Hepatocyte (in vitro differentiated cells): ENCODE data around the gene HDAC1. TPM values are rescaled to one million over a fixed set of nuclear protein-coding genes. Genes with fewer than 3 reads are reported as not detected.

Experiments
- DNase-seq: peaks from one replicate; pipeline ENCODE4 v3.0.0-alpha.2; 2016; ENCODE audit warnings: low spot score
- H2AFZ ChIP-seq: fragments of 200-600 bp; sonication (generic); 2 replicates; pipeline ENCODE4 v1.6.0; 2016; ENCODE audit warnings: antibody characterized with exemption, mild to moderate bottlenecking
- H3K27ac ChIP-seq: fragments of 200-600 bp; sonication (generic); 2 replicates; pipeline ENCODE4 v1.5.1; 2016; ENCODE audit warnings: mild to moderate bottlenecking
- H3K27me3 ChIP-seq: fragments of 200-600 bp; sonication (generic); 2 replicates; pipeline ENCODE4 v1.6.1; 2016
- H3K36me3 ChIP-seq: fragments of 200-600 bp; sonication (generic); replicated peaks from 2 replicates; pipeline ENCODE4 v1.5.1; 2016; ENCODE audit warnings: low read depth; ENCODE audit not compliant: insufficient read depth
- H3K4me1 ChIP-seq: fragments of 200-600 bp; sonication (generic); 2 replicates; pipeline ENCODE4 v1.5.1; 2016; ENCODE audit warnings: mild to moderate bottlenecking, moderate library complexity; ENCODE audit not compliant: insufficient read depth
- H3K4me2 ChIP-seq: fragments of 200-600 bp; sonication (generic); 2 replicates; pipeline ENCODE4 v1.6.0; 2016
- H3K4me3 ChIP-seq: fragments of 200-600 bp; sonication (generic); 2 replicates; pipeline ENCODE4 v1.5.1; 2016; ENCODE audit warnings: mild to moderate bottlenecking
- H3K79me2 ChIP-seq: fragments of 200-600 bp; sonication (generic); 2 replicates; pipeline ENCODE4 v1.6.0; 2017; ENCODE audit warnings: mild to moderate bottlenecking
- H3K9me2 ChIP-seq: fragments of 200-600 bp; sonication (generic); replicated peaks from 2 replicates; pipeline ENCODE4 v1.6.0; 2017; ENCODE audit warnings: mild to moderate bottlenecking; ENCODE audit not compliant: insufficient read depth
- H3K9me3 ChIP-seq: fragments of 200-600 bp; sonication (generic); 2 replicates; pipeline ENCODE4 v1.5.1; 2016; ENCODE audit warnings: low read depth, mild to moderate bottlenecking
- H4K20me1 ChIP-seq: fragments of 200-600 bp; sonication (generic); 2 replicates; pipeline ENCODE4 v1.6.0; 2016; ENCODE audit warnings: mild to moderate bottlenecking; ENCODE audit not compliant: insufficient read depth, poor library complexity, severe bottlenecking
- CTCF ChIP-seq: fragments of 200-600 bp; sonication (generic); IDR thresholded peaks from 2 replicates; pipeline ENCODE4 v1.5.1; 2016; ENCODE audit warnings: antibody characterized with exemption, mild to moderate bottlenecking; ENCODE audit not compliant: poor library complexity
- EZH2 ChIP-seq: fragments of 200-600 bp; sonication (generic); IDR thresholded peaks from 2 replicates; pipeline ENCODE4 v1.6.1; 2016; ENCODE audit warnings: antibody characterized with exemption, mild to moderate bottlenecking, borderline replicate concordance
- EZH2phosphoT487 ChIP-seq: fragments of 200-600 bp; sonication (generic); IDR thresholded peaks from one replicate; pipeline ENCODE4 v1.6.1; 2018; ENCODE audit warnings: antibody characterized with exemption, mild to moderate bottlenecking, low read depth, moderate library complexity; ENCODE audit not compliant: unreplicated experiment, severe bottlenecking
- WGBS: methylation state at CpG from one replicate; pipeline ENCODE4 v1.1.6; 2016; ENCODE audit warnings: low lambda C conversion rate; ENCODE audit errors: missing lambda C conversion rate; 5-methylcytosine and 5-hydroxymethylcytosine counted together
- polyA plus RNA-seq: library from polyadenylated mRNA; unstranded; fragments of >200 nt; fragmentation: Nextera tagmentation; extraction: Ambion mirVana; gene quantifications from 2 replicates; pipeline ENCODE4 v1.2.1, GENCODE V29; 2016
- total RNA-seq: library from RNA; depleted of rRNA; stranded (reverse); fragments of >200 nt; gene quantifications from 2 replicates; pipeline ENCODE4 v1.2.3, GENCODE V29; 2014

Gene HDAC1
- total and polyA plus RNA-seq, 2 experiments from 2014 or later = 94.6 to 117 TPM

GRCh38 chr1:32362474-32363313 lies 70.8 kb downstream of the HDAC1 start, which contains the start of the genes FAM229A and TSSK3:
Gene FAM229A, minus strand, starts transcription at chr1:32362485. Its CDS starts 394 bp downstream, at chr1:32362091.
Gene TSSK3, plus strand, starts transcription at chr1:32362539. Its CDS starts 163 bp downstream, at chr1:32362702.
- H3K79me2 ChIP-seq = no peaks in the 10 kb centered on the region
- no peaks in the 10 kb centered on the region for H3K27me3 ChIP-seq
- no peaks in the 10 kb centered on the region for H3K9me2 ChIP-seq
- H4K20me1 ChIP-seq = no peaks in the 10 kb centered on the region
- peak within 1 kb of the TSS; percentile 60 for H3K27ac ChIP-seq
- no peak for DNase-seq
- peaks cover 9% of the 10 kb centered on the region for H3K4me1 ChIP-seq
- TF ChIP-seq EZH2phosphoT487 (no peak), CTCF (no peak), EZH2 (no peak)
- peak within 1 kb of the TSS; percentile 67 for H3K4me3 ChIP-seq
- peak within 1 kb of the TSS; percentile 60 for H2AFZ ChIP-seq
- peak within 1 kb of the TSS; percentile 100 for H3K4me2 ChIP-seq
- no peaks in the 10 kb centered on the region for H3K36me3 ChIP-seq
- 72% methylated on average over 16 of the region's 17 CpGs for WGBS
- H3K9me3 ChIP-seq = no peaks in the 10 kb centered on the region

GRCh38 chr1:32363713-32364112 lies 71.8 kb downstream of the HDAC1 start:
- WGBS = 97% methylated on average over 12 of the region's 12 CpGs
- no peaks in the 10 kb centered on the region for H4K20me1 ChIP-seq
- H3K4me2 ChIP-seq = no peak overlapping the region
- no peak for DNase-seq
- H3K79me2 ChIP-seq = no peaks in the 10 kb centered on the region
- H3K9me3 ChIP-seq = no peaks in the 10 kb centered on the region
- TF ChIP-seq EZH2 (no peak), EZH2phosphoT487 (no peak), CTCF (no peak)
- H3K27me3 ChIP-seq = no peaks in the 10 kb centered on the region
- no peaks in the 10 kb centered on the region for H3K9me2 ChIP-seq
- no peak overlapping the region for H2AFZ ChIP-seq
- no peak overlapping the region for H3K27ac ChIP-seq
- no peak overlapping the region for H3K4me3 ChIP-seq
- no peaks in the 10 kb centered on the region for H3K36me3 ChIP-seq
- H3K4me1 ChIP-seq = peaks cover 6% of the 10 kb centered on the region

GRCh38 chr1:32364836-32365235 lies 73.0 kb downstream of the HDAC1 start:
- Histone ChIP-seq H3K4me3 (no peak overlapping the region), H3K79me2 (no peaks in the 10 kb centered on the region), H2AFZ (no peak overlapping the region), H3K27me3 (no peaks in the 10 kb centered on the region), H4K20me1 (no peaks in the 10 kb centered on the region), H3K27ac (no peak overlapping the region), H3K4me1 (peaks cover 6% of the 10 kb centered on the region), H3K9me3 (no peaks in the 10 kb centered on the region), H3K4me2 (no peak overlapping the region), H3K9me2 (no peaks in the 10 kb centered on the region), H3K36me3 (no peaks in the 10 kb centered on the region)
- WGBS = 97% methylated on average over 5 of the region's 5 CpGs
- TF ChIP-seq EZH2 (no peak), CTCF (no peak), EZH2phosphoT487 (no peak)
- DNase-seq = no peak
